Measurements from ENCODE around the gene KIF24. TPM values are rescaled to one million over a fixed set of nuclear protein-coding genes. Genes with fewer than 3 reads are reported as not detected.

KIF24 gene
- total RNA-seq, 4 donors from 2014 or later = 0.59 to 1.9 (median 1.5) TPM

GRCh38 chr9:34376596-34377403 is 47.7 kb upstream of the KIF24 start, which contains the start of gene MYORG:
Gene MYORG (minus strand): TSS chr9:34376898. CDS start chr9:34372943, 3,955 bp downstream.
- Histone ChIP-seq H3K27me3 (peaks cover 0 to 18% of the 10 kb centered on the region in 2 donors), H3K36me3 (peaks cover 0 to 8% (median 0%) of the 10 kb centered on the region in 3 donors), H3K4me3 (peak within 1 kb of the TSS; percentile 42 to 76 (median 62)), H3K9me3 (peaks cover 0 to 6% (median 0%) of the 10 kb centered on the region in 4 donors), H3K4me1 (peaks cover 0 to 49% (median 32%) of the 10 kb centered on the region in 4 donors), H3K27ac (peak within 1 kb of the TSS; percentile 23 to 84 (median 76))
- TF ChIP-seq, protein P1, sequence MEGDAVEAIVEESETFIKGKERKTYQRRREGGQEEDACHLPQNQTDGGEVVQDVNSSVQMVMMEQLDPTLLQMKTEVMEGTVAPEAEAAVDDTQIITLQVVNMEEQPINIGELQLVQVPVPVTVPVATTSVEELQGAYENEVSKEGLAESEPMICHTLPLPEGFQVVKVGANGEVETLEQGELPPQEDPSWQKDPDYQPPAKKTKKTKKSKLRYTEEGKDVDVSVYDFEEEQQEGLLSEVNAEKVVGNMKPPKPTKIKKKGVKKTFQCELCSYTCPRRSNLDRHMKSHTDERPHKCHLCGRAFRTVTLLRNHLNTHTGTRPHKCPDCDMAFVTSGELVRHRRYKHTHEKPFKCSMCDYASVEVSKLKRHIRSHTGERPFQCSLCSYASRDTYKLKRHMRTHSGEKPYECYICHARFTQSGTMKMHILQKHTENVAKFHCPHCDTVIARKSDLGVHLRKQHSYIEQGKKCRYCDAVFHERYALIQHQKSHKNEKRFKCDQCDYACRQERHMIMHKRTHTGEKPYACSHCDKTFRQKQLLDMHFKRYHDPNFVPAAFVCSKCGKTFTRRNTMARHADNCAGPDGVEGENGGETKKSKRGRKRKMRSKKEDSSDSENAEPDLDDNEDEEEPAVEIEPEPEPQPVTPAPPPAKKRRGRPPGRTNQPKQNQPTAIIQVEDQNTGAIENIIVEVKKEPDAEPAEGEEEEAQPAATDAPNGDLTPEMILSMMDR (IDR thresholded peaks at IDR 0.05) = no peak
- peak in 1 of 2 donors; percentile 68 for TF ChIP-seq POLR2A (IDR thresholded peaks at IDR 0.05)
- peak; percentile 61 to 68 for TF ChIP-seq EP300 (IDR thresholded peaks at IDR 0.05)
- 0 to 1% methylated on average over 37 to 45 of the region's 54 CpGs for WGBS, 2 donors
- peak; percentile 68 to 84 for DNase-seq (ENCODE audit: low spot score in 2 of 2)

GRCh38 chr9:34375901-34376595 is 47.0 kb upstream of the KIF24 start:
- TF ChIP-seq, protein P1 (IDR thresholded peaks at IDR 0.05) = no peak
- no peak for TF ChIP-seq POLR2A (IDR thresholded peaks at IDR 0.05)
- TF ChIP-seq EP300 (IDR thresholded peaks at IDR 0.05) = no peak

GRCh38 chr9:34374905-34375552 is 46.0 kb upstream of the KIF24 start:
- Histone ChIP-seq H3K4me3 (no peak overlapping the region), H3K4me1 (peaks cover 0 to 39% (median 21%) of the 10 kb centered on the region in 4 donors), H3K27ac (peak overlapping the region in 1 of 4 donors; percentile 84), H3K27me3 (peaks cover 0 to 32% of the 10 kb centered on the region in 2 donors), H3K9me3 (peaks cover 0 to 6% (median 0%) of the 10 kb centered on the region in 4 donors), H3K36me3 (peaks cover 0 to 16% (median 0%) of the 10 kb centered on the region in 3 donors)
- DNase-seq (ENCODE audit: low spot score in 2 of 2) = no peak
- TF ChIP-seq POLR2A (IDR thresholded peaks at IDR 0.05) = no peak
- TF ChIP-seq, protein P1 (IDR thresholded peaks at IDR 0.05) = no peak
- TF ChIP-seq EP300 (IDR thresholded peaks at IDR 0.05) = no peak
- 72 to 78% methylated on average over 5 of the region's 5 CpGs for WGBS, 2 donors

More at GRCh38 chr9:34375901-34376595, 47.0 kb upstream of the KIF24 start:
- peak overlapping the region in 3 of 4 donors; percentile 69 to 84 (median 84) for H3K27ac ChIP-seq
- WGBS, 2 donors = 20 to 40% methylated on average over 7 to 19 of the region's 22 CpGs
- H3K9me3 ChIP-seq = peaks cover 0 to 6% (median 0%) of the 10 kb centered on the region in 4 donors
- H3K4me3 ChIP-seq = peak overlapping the region; percentile 42 to 76 (median 62)
- DNase-seq (ENCODE audit: low spot score in 2 of 2) = no peak
- peaks cover 0 to 44% (median 29%) of the 10 kb centered on the region in 4 donors for H3K4me1 ChIP-seq
- H3K27me3 ChIP-seq = peaks cover 0 to 25% of the 10 kb centered on the region in 2 donors
- H3K36me3 ChIP-seq = peaks cover 0 to 14% (median 0%) of the 10 kb centered on the region in 3 donors

DNA sequence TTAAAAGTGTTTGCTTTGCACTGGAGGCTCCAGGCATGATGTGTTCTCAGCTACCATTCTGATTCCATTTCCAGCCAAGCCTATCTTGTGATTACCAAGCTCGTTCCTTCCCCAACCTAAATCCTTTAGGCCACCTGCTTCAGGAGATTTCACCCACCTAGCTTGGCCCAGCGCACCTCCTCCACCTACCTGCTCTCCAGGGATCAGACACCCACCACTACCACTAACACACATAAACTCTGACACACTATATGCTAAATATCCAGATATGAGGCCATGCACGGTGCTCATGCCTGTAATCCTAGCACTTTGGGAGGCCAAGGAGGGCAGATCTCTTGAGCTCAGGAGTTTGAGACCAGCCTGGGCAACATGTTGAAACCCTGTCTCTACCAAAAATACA is 45.3 kb upstream of the KIF24 start:
- no peak for DNase-seq (ENCODE audit: low spot score in 2 of 2)
- peaks cover 0 to 6% (median 0%) of the 10 kb centered on the region in 4 donors for H3K9me3 ChIP-seq
- H3K36me3 ChIP-seq = peaks cover 0 to 16% (median 0%) of the 10 kb centered on the region in 3 donors
- peaks cover 0 to 32% (median 14%) of the 10 kb centered on the region in 4 donors for H3K4me1 ChIP-seq
- H3K4me3 ChIP-seq = no peak overlapping the region
- no peak overlapping the region for H3K27ac ChIP-seq
- TF ChIP-seq, protein P1 (IDR thresholded peaks at IDR 0.05) = no peak
- TF ChIP-seq EP300 (IDR thresholded peaks at IDR 0.05) (no peak), POLR2A (IDR thresholded peaks at IDR 0.05) (no peak)
- 90 to 95% methylated on average over 3 of the region's 3 CpGs for WGBS, 2 donors
- H3K27me3 ChIP-seq = peaks cover 0 to 32% of the 10 kb centered on the region in 2 donors
